Lower leg skin (tissue), 4 donors: ENCODE measurements around the gene HDAC4. TPM values are rescaled to one million over a fixed set of nuclear protein-coding genes. Genes with fewer than 3 reads are reported as not detected.

ENCODE experiments used
- DNase-seq, 2 donors: peaks; one replicate each; pipeline ENCODE4 v3.0.0-alpha.2; 2019; ENCODE audit warnings: low spot score in 2 of 2
- H3K4me3 ChIP-seq: fragments of 200-600 bp; sonication (generic); 2 replicates; pipeline ENCODE4 v1.5.1; 2017; ENCODE audit warnings: mild to moderate bottlenecking, low read depth; ENCODE audit not compliant: poor library complexity, severe bottlenecking
- CTCF ChIP-seq, 3 donors: fragments of 450-650 bp; IDR thresholded peaks; one replicate each; pipeline ENCODE4 v1.5.1; 2016; ENCODE audit warnings: antibody characterized with exemption in 3 of 3, mild to moderate bottlenecking in 3 of 3, moderate library complexity in 2 of 3
- POLR2A ChIP-seq, 2 donors: fragments of 450-650 bp; IDR thresholded peaks; one replicate each; pipeline ENCODE4 v1.6.1; 2016 to 2017; ENCODE audit warnings: antibody characterized with exemption in 2 of 2, mild to moderate bottlenecking in 1 of 2, moderate library complexity in 1 of 2
- WGBS, 2 donors: methylation state at CpG; one replicate each; pipeline ENCODE4 v1.1.5; 2018; 5-methylcytosine and 5-hydroxymethylcytosine counted together
- intact Hi-C: fragments of 100-400 bp; cut with DNase I; formaldehyde crosslinking; loops from one replicate; pipeline ENCODE4 v1.15.0; 2023; ENCODE audit warnings: low total_unique reads
- total RNA-seq, 4 donors: library from RNA; depleted of rRNA; stranded (reverse); fragments of >200 nt; gene quantifications; one replicate each; pipeline ENCODE4 v1.1.0, GENCODE V29; 2016

The HDAC4 gene
- total RNA-seq, 4 donors from 2014 or later, result 27.4 to 85.5 (median 57.9) TPM

DNA sequence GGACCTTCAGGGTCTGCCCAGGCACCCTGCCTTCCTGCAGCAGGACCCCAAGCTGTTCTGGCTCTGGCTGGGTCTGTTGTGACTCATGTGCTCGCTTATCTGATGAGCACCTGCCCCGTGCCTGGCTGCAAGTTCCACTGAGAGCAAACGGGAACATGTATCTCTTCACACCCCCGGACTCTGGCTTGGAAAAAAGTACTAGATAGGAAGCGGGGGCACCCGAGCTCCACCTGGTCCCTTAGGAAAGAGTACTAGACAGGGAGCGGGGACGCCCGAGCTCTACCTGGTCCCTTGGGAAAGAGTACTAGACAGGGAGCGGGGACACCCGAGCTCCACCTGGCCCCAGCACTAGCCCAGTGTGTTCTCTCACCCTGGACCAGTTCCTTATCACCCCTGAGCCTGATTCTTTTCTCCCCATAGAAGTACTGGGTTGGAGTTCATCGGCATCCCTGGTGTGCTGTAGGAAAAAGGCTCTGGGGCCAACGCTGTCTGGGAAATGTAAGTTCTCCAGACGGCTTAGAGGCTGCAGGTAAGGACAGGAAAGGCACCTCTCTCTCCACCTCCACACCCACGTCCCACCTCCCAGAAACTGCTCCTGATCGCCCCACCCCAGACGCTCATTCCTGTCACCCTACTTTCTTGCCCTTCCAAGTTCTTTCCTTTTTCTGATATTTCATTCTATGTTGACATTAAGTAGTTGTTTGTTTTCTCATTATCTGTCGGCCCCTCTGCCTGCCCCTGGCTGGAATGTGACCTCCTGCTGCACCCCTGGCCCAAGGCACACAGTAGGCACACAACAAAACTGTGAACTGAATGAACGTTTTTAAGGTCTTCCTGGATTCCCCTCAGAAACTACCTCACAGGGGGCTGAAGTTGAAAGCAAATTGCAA lies 40.2 kb downstream of the HDAC4 start:
- H3K4me3 ChIP-seq, result no peak overlapping the region
- peak in 1 of 2 donors; percentile 81 for DNase-seq
- intact Hi-C loops, result no loop called here
- WGBS, 2 donors, result 57 to 68% methylated on average over 19 of the region's 19 CpGs
- no peak for TF ChIP-seq CTCF (IDR thresholded peaks at IDR 0.05)
- no peak for TF ChIP-seq POLR2A (IDR thresholded peaks at IDR 0.05)

DNA sequence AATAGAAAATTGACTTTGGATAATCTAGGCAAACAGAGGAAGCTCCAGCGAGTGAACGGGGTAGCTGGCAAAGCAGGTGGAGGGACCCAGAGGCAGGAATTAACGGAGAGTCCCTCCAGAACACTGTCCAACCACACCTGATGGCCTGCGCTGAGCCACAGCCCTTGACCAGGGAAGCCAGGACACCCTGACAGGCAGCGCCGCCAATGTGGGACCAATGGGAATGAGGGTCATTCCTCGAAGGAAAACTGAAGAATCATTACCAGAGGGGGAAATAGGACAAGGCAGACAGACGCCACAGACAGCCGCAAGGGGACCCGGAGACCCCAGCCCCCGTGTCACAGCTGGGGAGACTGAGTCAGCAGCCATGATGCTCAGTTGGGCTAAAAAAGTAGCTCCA lies 40.8 kb downstream of the HDAC4 start:
- peak in 1 of 2 donors; percentile 77 for DNase-seq
- 86 to 90% methylated on average over 11 of the region's 11 CpGs for WGBS, 2 donors
- intact Hi-C loops, result no loop called here

DNA sequence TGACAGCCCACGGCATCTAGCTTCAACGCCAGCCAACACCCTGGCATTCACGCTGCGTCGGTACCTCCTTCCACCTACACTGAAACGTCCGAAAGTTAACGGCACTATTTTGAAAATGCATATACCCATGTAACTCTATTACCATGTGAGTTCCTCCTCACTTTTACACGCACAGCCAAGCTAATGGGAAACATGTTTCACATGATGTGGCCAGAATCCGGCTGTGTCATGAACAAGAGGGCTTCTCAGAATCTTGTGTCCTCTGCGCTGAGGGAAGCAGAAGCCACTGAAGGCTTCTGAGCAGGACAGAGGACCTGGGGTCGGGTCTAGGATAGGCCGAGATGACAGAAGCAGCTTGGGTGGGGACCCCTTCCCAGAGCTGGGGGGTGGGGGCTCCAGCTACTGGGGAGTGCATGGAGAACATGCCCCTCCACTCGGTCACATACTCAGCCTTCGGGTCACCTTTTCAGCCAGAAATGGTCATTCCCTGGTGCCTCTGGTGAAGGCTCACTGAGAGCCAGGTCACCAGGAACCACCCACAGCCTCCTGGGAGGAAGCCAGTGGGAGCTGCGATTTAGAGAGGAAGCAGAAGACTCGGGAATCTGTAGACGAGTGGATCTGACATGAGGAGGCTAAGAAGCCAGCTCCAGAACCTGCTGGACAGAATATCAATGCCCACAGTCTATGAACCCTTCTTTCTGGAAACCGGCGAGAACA lies 41.5 kb downstream of the HDAC4 start:
- WGBS, 2 donors, result 66 to 79% methylated on average over 20 of the region's 20 CpGs
- intact Hi-C loops, result no loop called here
- TF ChIP-seq CTCF (IDR thresholded peaks at IDR 0.05), result no peak
- no peak for TF ChIP-seq POLR2A (IDR thresholded peaks at IDR 0.05)
- DNase-seq, result peak in 1 of 2 donors; percentile 84
- H3K4me3 ChIP-seq, result no peak overlapping the region

More for the DNA sequence above, 40.8 kb downstream of the HDAC4 start:
- H3K4me3 ChIP-seq, result no peak overlapping the region
- no peak for TF ChIP-seq CTCF (IDR thresholded peaks at IDR 0.05)
- TF ChIP-seq POLR2A (IDR thresholded peaks at IDR 0.05), result no peak

GRCh38 chr2:239358062-239358754 lies 42.6 kb downstream of the HDAC4 start:
- intact Hi-C loops, result no loop called here
- TF ChIP-seq CTCF (IDR thresholded peaks at IDR 0.05) (no peak), POLR2A (IDR thresholded peaks at IDR 0.05) (no peak)
- no peak overlapping the region for H3K4me3 ChIP-seq
- 79 to 81% methylated on average over 18 of the region's 18 CpGs for WGBS, 2 donors
- DNase-seq, result peak in 1 of 2 donors; percentile 86

- intact Hi-C loops, result no loop called here
- TF ChIP-seq POLR2A (IDR thresholded peaks at IDR 0.05) (no peak), CTCF (IDR thresholded peaks at IDR 0.05) (no peak)
- no peak for DNase-seq
- no peak overlapping the region for H3K4me3 ChIP-seq
- 81 to 83% methylated on average over 3 of the region's 3 CpGs for WGBS, 2 donors
Measured at GRCh38 chr2:239355724-239356123, 45.1 kb downstream of the HDAC4 start.
